Esophagus muscularis mucosa (tissue), 4 donors: ENCODE results near the gene IL18R1. TPM values are rescaled to one million over a fixed set of nuclear protein-coding genes. Genes with fewer than 3 reads are reported as not detected.

Source experiments
- DNase-seq: peaks from one replicate; pipeline ENCODE4 v3.0.0-alpha.2; 2017; ENCODE audit errors: extremely low spot score
- H3K27ac ChIP-seq, 4 donors: fragments of 200-600 bp; sonication (generic); replicated peaks in 1 of 4; 1 replicate in 3 of 4; 2 replicates in 1 of 4; pipeline ENCODE4 v1.5.1; 2016 to 2019; ENCODE audit warnings: mild to moderate bottlenecking in 1 of 4
- H3K27me3 ChIP-seq, 4 donors: fragments of 200-600 bp; sonication (generic); one replicate each; pipeline versions ENCODE4 v1.5.1 to v1.6.0; 2016 to 2019
- H3K36me3 ChIP-seq, 4 donors: fragments of 200-600 bp; sonication (generic); one replicate each; pipeline ENCODE4 v1.5.1; 2016 to 2019
- H3K4me1 ChIP-seq, 4 donors: fragments of 200-600 bp; sonication (generic); one replicate each; pipeline ENCODE4 v1.5.1; 2016 to 2019
- H3K4me3 ChIP-seq, 4 donors: fragments of 200-600 bp; sonication (generic); 1 replicate in 2 of 4; 2 replicates in 2 of 4; pipeline ENCODE4 v1.5.1; 2016 to 2019; ENCODE audit warnings: mild to moderate bottlenecking in 4 of 4, moderate library complexity in 1 of 4
- H3K9me3 ChIP-seq, 4 donors: fragments of 200-600 bp; sonication (generic); 1 replicate in 3 of 4; 2 replicates in 1 of 4; pipeline ENCODE4 v1.5.1; 2016 to 2019
- EP300 ChIP-seq: sonication (generic); formaldehyde crosslinking; IDR thresholded peaks from one replicate; pipeline ENCODE4 v1.6.1; 2017; ENCODE audit warnings: antibody characterized with exemption
- POLR2A ChIP-seq: fragments of 450-650 bp; IDR thresholded peaks from one replicate; pipeline ENCODE4 v1.6.1; 2017; ENCODE audit warnings: antibody characterized with exemption, moderate library complexity, mild to moderate bottlenecking, low read depth
- POLR2AphosphoS5 ChIP-seq, 2 donors: sonication (generic); formaldehyde crosslinking; IDR thresholded peaks; one replicate each; pipeline ENCODE4 v1.6.1; 2017; ENCODE audit warnings: antibody characterized with exemption in 2 of 2
- WGBS: methylation state at CpG from one replicate; pipeline ENCODE4 v1.1.5; 2018; 5-methylcytosine and 5-hydroxymethylcytosine counted together
- intact Hi-C: fragments of 100-400 bp; cut with DNase I; formaldehyde crosslinking; loops from one replicate; pipeline ENCODE4 v1.15.1; 2023
- total RNA-seq, 4 donors: library from RNA; depleted of rRNA; stranded (reverse); fragments of >200 nt; gene quantifications; one replicate each; pipeline versions ENCODE4 v1.1.0 to v1.2.1, GENCODE V29; 2016
- TF ChIP-seq, protein P1 (sequence below), 3 experiments: fragments of 200-600 bp in 2 of 3; fragments of 450-650 bp in 1 of 3; sonication (generic) in 2 of 3; IDR thresholded peaks; one replicate each; pipeline ENCODE4 v1.5.1; 2017 to 2019; ENCODE audit warnings: antibody characterized with exemption in 3 of 3, mild to moderate bottlenecking in 2 of 3, moderate library complexity in 1 of 3

Gene IL18R1
- total RNA-seq, 4 donors from 2014 or later = 2.8 to 11.8 (median 5.2) TPM

DNA sequence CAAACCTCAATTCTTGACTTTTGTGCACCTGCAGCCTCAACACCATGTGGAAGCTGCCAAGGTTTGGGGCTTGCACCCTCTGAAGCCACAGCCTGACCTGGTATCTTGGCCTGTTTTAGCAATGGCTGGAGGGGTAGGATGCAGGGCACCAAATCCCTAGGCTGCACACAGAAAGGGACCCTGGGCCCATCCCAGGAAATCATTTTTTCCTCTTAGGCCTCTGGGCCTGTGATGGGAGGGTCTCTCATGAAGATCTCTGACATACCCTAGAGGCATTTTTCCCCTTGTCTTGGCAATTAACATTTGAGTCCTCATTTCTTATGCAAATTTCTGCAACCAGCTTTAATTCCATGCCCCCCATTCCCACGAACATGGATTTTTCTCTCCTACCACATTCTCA lies 10.2 kb downstream of the IL18R1 start:
- WGBS = 96% methylated on average over 1 of the region's 1 CpG
- peaks cover 0 to 38% (median 0%) of the 10 kb centered on the region in 4 donors for H3K36me3 ChIP-seq
- peaks cover 0 to 17% (median 12%) of the 10 kb centered on the region in 4 donors for H3K9me3 ChIP-seq
- no peak for DNase-seq
- no peaks in the 10 kb centered on the region for H3K4me1 ChIP-seq
- no peak overlapping the region for H3K27ac ChIP-seq
- intact Hi-C loops = no loop called here
- H3K4me3 ChIP-seq = no peak overlapping the region
- TF ChIP-seq POLR2A (no peak), POLR2AphosphoS5 (IDR thresholded peaks at IDR 0.05) (no peak), EP300 (no peak)
- TF ChIP-seq, protein P1, sequence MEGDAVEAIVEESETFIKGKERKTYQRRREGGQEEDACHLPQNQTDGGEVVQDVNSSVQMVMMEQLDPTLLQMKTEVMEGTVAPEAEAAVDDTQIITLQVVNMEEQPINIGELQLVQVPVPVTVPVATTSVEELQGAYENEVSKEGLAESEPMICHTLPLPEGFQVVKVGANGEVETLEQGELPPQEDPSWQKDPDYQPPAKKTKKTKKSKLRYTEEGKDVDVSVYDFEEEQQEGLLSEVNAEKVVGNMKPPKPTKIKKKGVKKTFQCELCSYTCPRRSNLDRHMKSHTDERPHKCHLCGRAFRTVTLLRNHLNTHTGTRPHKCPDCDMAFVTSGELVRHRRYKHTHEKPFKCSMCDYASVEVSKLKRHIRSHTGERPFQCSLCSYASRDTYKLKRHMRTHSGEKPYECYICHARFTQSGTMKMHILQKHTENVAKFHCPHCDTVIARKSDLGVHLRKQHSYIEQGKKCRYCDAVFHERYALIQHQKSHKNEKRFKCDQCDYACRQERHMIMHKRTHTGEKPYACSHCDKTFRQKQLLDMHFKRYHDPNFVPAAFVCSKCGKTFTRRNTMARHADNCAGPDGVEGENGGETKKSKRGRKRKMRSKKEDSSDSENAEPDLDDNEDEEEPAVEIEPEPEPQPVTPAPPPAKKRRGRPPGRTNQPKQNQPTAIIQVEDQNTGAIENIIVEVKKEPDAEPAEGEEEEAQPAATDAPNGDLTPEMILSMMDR (IDR thresholded peaks at IDR 0.05) = no peak
- H3K27me3 ChIP-seq = no peaks in the 10 kb centered on the region

DNA sequence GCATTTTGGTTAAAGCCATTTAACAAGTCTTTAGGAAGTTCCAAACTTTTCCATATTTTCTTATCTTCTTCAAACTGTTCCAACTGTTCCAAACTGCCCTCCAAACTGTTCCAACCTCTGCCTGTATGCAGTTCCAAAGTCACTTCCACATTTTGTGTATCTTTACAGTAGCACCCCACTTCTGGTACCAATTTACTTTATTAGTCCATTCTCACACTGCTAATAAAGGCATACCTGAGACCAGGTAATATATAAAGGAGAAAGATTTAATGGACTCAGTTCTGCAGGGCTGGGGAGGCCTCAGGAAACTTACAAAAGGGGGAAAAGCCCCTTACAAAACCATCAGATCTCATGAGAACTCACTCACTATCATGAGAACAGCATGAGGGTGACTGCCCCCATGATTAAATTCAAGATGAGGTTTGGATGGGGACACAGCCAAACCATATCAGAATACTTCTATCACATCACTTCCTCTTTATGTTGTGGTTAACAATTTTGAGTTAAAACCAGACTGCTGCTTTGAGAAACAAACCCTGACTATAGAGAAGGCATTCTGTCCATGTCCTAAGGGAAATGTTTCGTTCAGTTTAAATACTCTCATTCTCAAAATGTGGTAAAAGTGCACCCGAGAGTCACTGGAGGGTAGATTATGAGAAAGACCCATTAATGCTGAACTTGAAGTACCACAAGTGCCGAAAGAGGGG lies 11.0 kb downstream of the IL18R1 start:
- Histone ChIP-seq H3K4me3 (no peak overlapping the region), H3K4me1 (no peaks in the 10 kb centered on the region), H3K27ac (no peak overlapping the region), H3K27me3 (no peaks in the 10 kb centered on the region), H3K9me3 (peaks cover 0 to 17% (median 12%) of the 10 kb centered on the region in 4 donors), H3K36me3 (peaks cover 0 to 38% (median 0%) of the 10 kb centered on the region in 4 donors)
- intact Hi-C loops = no loop called here
- WGBS = 95% methylated on average over 3 of the region's 3 CpGs
- DNase-seq = no peak
- no peak for TF ChIP-seq EP300
- no peak for TF ChIP-seq POLR2AphosphoS5 (IDR thresholded peaks at IDR 0.05)
- TF ChIP-seq, protein P1 (IDR thresholded peaks at IDR 0.05) = no peak
- TF ChIP-seq POLR2A = no peak

DNA sequence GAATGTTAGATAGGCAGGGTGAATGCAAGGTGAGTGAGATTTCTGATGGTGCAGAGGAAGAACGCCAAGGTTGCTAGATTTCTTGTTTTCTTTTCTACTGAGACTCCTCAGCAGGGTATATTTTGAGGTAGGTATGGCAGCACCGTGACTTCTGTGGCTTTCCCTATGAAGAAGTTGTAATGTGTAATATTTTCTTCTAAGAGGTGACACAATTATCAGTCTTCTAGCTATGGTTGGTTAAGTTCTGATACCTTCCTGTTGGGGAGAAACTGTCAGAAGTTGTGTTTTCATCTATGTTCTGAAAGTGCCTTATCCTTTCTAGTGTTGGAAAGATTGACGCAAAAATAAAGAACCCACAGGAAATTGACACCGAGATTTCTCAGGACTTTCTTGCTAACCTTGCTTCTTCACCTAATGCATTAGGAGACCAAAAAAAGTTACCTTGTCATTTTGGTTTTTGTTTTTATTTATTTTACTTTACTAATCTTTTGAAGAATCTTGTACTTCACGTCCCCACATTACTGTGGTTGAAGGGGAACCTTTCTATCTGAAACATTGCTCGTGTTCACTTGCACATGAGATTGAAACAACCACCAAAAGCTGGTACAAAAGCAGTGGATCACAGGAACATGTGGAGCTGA lies 11.9 kb downstream of the IL18R1 start:
- Histone ChIP-seq H3K36me3 (peaks cover 0 to 38% (median 0%) of the 10 kb centered on the region in 4 donors), H3K4me3 (no peak overlapping the region), H3K27me3 (no peaks in the 10 kb centered on the region), H3K27ac (no peak overlapping the region), H3K9me3 (peaks cover 0 to 17% (median 12%) of the 10 kb centered on the region in 4 donors), H3K4me1 (no peaks in the 10 kb centered on the region)
- no peak for DNase-seq
- no peak for TF ChIP-seq POLR2A
- TF ChIP-seq, protein P1 (IDR thresholded peaks at IDR 0.05) = no peak
- TF ChIP-seq POLR2AphosphoS5 (IDR thresholded peaks at IDR 0.05) = no peak
- no peak for TF ChIP-seq EP300
- intact Hi-C loops = no loop called here
- whole genome bisulfite sequencing = 78% methylated on average over 6 of the region's 6 CpGs

DNA sequence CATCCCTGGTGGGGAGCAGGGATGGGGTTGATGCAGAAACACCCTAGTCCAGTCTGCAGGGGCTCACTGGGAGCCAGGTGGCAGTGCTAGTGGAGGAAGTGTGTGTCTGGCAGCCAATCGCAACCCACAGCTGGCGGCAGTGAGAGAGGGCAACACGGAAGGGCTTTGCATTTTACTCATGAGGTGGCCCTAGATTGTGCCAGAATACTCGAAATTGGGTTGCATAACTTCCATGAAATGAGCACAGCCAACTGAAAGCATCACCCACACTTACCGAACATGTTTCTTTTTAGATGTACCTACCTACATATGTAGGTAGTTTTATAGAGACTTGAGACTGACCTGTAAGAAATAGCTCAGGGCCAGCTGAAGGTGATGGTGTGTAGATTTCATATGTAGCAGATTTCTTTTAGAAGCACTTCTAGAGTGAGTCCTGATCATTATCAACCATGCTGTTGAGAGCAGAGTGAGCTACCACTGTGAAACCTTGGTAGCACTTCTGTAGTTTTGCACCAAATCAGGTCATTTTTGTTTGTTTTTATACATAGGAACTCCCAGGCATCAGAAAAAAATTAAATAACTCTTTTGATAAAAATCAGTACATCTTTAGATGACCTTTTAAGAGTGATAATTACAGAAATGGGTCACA lies 13.0 kb downstream of the IL18R1 start:
- no peaks in the 10 kb centered on the region for H3K27me3 ChIP-seq
- peaks cover 0 to 17% (median 12%) of the 10 kb centered on the region in 4 donors for H3K9me3 ChIP-seq
- 73% methylated on average over 5 of the region's 5 CpGs for WGBS
- peaks cover 0 to 41% (median 0%) of the 10 kb centered on the region in 4 donors for H3K36me3 ChIP-seq
- TF ChIP-seq EP300 = no peak
- TF ChIP-seq, protein P1 (IDR thresholded peaks at IDR 0.05) = no peak
- no peak for TF ChIP-seq POLR2A
- no peak for TF ChIP-seq POLR2AphosphoS5 (IDR thresholded peaks at IDR 0.05)
- H3K4me1 ChIP-seq = no peaks in the 10 kb centered on the region
- no peak for DNase-seq
- no peak overlapping the region for H3K4me3 ChIP-seq
- H3K27ac ChIP-seq = no peak overlapping the region
- intact Hi-C loops = no loop called here
